ENCODE measurements around the gene FOSB. TPM values are rescaled to one million over a fixed set of nuclear protein-coding genes. Genes with fewer than 3 reads are reported as not detected.
A peak's percentile ranks its signal among the peaks of the same experiment; 100 is the strongest.

Gene FOSB
- total RNA-seq, 4 donors from 2014 or later: 0.60 to 4.9 (median 1.8) TPM

- no peak for DNase-seq (ENCODE audit: low spot score in 2 of 2)
- peaks cover 0 to 24% (median 4%) of the 10 kb centered on the region in 4 donors for H3K4me1 ChIP-seq
- no peaks in the 10 kb centered on the region for H3K9me3 ChIP-seq
- no peak overlapping the region for H3K27ac ChIP-seq
- H3K36me3 ChIP-seq: peaks cover 2 to 85% (median 26%) of the 10 kb centered on the region in 3 donors
- 81% methylated on average over 19 to 24 of the region's 24 CpGs for WGBS, 2 donors
- H3K4me3 ChIP-seq: no peak overlapping the region
- H3K27me3 ChIP-seq: no peaks in the 10 kb centered on the region
- no peak for TF ChIP-seq EP300 (IDR thresholded peaks at IDR 0.05)
- TF ChIP-seq, protein P1, sequence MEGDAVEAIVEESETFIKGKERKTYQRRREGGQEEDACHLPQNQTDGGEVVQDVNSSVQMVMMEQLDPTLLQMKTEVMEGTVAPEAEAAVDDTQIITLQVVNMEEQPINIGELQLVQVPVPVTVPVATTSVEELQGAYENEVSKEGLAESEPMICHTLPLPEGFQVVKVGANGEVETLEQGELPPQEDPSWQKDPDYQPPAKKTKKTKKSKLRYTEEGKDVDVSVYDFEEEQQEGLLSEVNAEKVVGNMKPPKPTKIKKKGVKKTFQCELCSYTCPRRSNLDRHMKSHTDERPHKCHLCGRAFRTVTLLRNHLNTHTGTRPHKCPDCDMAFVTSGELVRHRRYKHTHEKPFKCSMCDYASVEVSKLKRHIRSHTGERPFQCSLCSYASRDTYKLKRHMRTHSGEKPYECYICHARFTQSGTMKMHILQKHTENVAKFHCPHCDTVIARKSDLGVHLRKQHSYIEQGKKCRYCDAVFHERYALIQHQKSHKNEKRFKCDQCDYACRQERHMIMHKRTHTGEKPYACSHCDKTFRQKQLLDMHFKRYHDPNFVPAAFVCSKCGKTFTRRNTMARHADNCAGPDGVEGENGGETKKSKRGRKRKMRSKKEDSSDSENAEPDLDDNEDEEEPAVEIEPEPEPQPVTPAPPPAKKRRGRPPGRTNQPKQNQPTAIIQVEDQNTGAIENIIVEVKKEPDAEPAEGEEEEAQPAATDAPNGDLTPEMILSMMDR (IDR thresholded peaks at IDR 0.05): no peak
- TF ChIP-seq POLR2A (IDR thresholded peaks at IDR 0.05): no peak
These were observed 54.5 kb downstream of the FOSB start for GRCh38 chr19:45522010-45522941.

DNA sequence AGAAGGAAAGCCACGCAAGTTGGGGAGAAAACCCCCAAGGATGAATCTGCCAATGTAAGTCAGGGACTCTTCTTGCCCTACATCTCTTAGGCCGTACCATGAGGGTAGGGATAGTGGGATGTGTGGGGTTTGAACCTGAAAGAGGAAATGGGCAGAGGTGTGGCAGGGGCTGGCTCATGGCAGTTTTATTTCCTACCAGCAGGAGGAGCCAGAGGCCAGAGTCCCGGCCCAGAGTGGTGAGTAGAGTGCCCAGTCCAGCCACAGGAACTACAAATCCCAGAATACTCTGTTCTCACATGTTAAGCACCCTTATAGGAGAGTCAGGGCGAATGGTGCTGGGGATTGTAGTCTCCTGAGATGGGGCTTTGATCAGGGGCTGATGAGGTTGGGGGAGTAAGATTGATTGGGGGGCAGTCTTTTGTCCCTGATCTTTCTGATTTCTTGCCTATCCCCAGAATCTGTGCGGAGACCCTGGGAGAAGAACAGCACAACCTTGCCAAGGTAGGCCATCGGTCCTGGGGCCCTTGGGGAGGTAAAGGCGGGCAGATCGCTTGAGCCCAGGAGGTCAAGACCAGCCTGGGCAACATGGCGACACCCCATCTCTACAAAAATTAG, 56.0 kb downstream of the FOSB start:
- WGBS, 2 donors: 61 to 64% methylated on average over 9 of the region's 9 CpGs
- peak overlapping the region in 1 of 4 donors; percentile 67 for H3K27ac ChIP-seq
- TF ChIP-seq, protein P1 (IDR thresholded peaks at IDR 0.05): peak; percentile 90 to 94 (median 92)
- TF ChIP-seq EP300 (IDR thresholded peaks at IDR 0.05): peak; percentile 15 to 46
- TF ChIP-seq POLR2A (IDR thresholded peaks at IDR 0.05): no peak
- H3K36me3 ChIP-seq: peaks cover 2 to 70% (median 14%) of the 10 kb centered on the region in 3 donors
- H3K4me3 ChIP-seq: no peak overlapping the region
- H3K27me3 ChIP-seq: no peaks in the 10 kb centered on the region
- peak in 1 of 2 donors; percentile 77 for DNase-seq (ENCODE audit: low spot score in 2 of 2)
- no peaks in the 10 kb centered on the region for H3K9me3 ChIP-seq
- peaks cover 0 to 36% (median 5%) of the 10 kb centered on the region in 4 donors for H3K4me1 ChIP-seq

DNA sequence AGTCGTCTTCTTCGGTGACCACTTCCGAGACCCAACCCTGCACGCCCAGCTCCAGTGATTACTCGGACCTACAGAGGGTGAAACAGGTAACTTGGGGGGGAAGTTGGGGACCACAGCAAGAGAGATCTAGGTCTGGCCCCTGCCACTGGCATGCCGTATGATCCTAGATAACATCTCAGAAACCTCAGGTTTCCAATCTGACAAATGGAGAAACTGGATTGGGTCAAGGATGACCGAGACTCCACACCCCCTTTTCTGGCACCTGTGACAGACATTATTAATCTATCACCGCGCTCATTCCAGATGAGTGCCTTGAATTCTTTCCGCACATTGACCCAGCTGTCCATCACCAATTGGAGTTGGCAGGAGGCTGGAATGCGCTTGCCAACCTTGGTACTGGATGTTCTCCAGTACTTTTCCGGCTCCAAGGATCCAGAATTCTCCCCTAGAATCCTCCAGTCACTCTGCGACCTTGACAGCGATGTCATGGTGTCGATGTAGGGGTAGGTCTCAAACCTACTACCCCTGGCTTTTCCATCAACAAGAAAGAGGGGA, 56.9 kb downstream of the FOSB start:
- peaks cover 0 to 8% of the 10 kb centered on the region in 2 donors for H3K27me3 ChIP-seq
- WGBS, 2 donors: 90 to 94% methylated on average over 15 of the region's 15 CpGs
- H3K4me3 ChIP-seq: no peak overlapping the region
- DNase-seq (ENCODE audit: low spot score in 2 of 2): no peak
- no peak for TF ChIP-seq POLR2A (IDR thresholded peaks at IDR 0.05)
- TF ChIP-seq, protein P1 (IDR thresholded peaks at IDR 0.05): no peak
- no peak for TF ChIP-seq EP300 (IDR thresholded peaks at IDR 0.05)
- peaks cover 2 to 61% (median 13%) of the 10 kb centered on the region in 3 donors for H3K36me3 ChIP-seq
- peaks cover 0 to 44% (median 9%) of the 10 kb centered on the region in 4 donors for H3K4me1 ChIP-seq
- H3K9me3 ChIP-seq: no peaks in the 10 kb centered on the region
- H3K27ac ChIP-seq: peak overlapping the region in 1 of 4 donors; percentile 67

Small RNAs within 50 kb of the gene (small RNA-seq; reads per million reads assigned to genes)
- not detected for gene MIR6088

Other genes with a start within 250 kb of the FOSB start
- 1 to 10 TPM in 3 of 4 donors, under 1 TPM in 1; 0.63 to 3.7 (median 2.3) TPM for gene EXOC3L2, start 222.6 kb upstream of the FOSB start, total RNA-seq
- gene MARK4, start 216.7 kb upstream of the FOSB start, total RNA-seq: 10 to 100 TPM; 12.1 to 34.8 (median 25.9) TPM
- 1 to 10 TPM in 1 of 4 donors, under 1 TPM in 1, not detected in 2; 0.30 to 1.3 TPM for gene CKM, start 145.1 kb upstream of the FOSB start, total RNA-seq
- gene KLC3, start 127.2 kb upstream of the FOSB start, total RNA-seq: not detected
- 10 to 100 TPM in 3 of 4 donors, 1 to 10 TPM in 1; 9.4 to 19.5 (median 17.6) TPM for gene ERCC2, start 97.4 kb upstream of the FOSB start, total RNA-seq
- gene PPP1R13L, start 62.9 kb upstream of the FOSB start, total RNA-seq: 10 to 100 TPM; 10.0 to 27.9 (median 17.1) TPM
- gene POLR1G, start 61.4 kb upstream of the FOSB start, total RNA-seq: 10 to 100 TPM in 1 of 4 donors, 1 to 10 TPM in 3; 2.2 to 10.8 (median 6.2) TPM
- 100 to 1,000 TPM in 2 of 4 donors, 10 to 100 TPM in 2; 95.5 to 161 (median 99.2) TPM for gene ERCC1, start 44.1 kb upstream of the FOSB start, total RNA-seq
- 1 to 10 TPM; 1.5 to 5.9 (median 3.5) TPM for gene RTN2, start 29.1 kb downstream of the FOSB start, total RNA-seq
- gene PPM1N, start 30.4 kb downstream of the FOSB start, total RNA-seq: 1 to 10 TPM in 1 of 4 donors, under 1 TPM in 2, not detected in 1; 0.39 to 5.0 (median 0.60) TPM
- 10 to 100 TPM; 39.1 to 74.4 (median 59.2) TPM for gene VASP, start 39.5 kb downstream of the FOSB start, total RNA-seq
- gene OPA3, start 116.8 kb downstream of the FOSB start, total RNA-seq: 1 to 10 TPM; 4.8 to 6.7 (median 5.7) TPM
- 10 to 100 TPM; 12.6 to 15.6 (median 13.8) TPM for gene GPR4, start 134.2 kb downstream of the FOSB start, total RNA-seq
- gene EML2, start 171.4 kb downstream of the FOSB start, total RNA-seq: 10 to 100 TPM; 21.0 to 57.1 (median 25.0) TPM
- gene GIPR, start 200.2 kb downstream of the FOSB start, total RNA-seq: 1 to 10 TPM in 1 of 4 donors, under 1 TPM in 1, not detected in 2; 0.98 to 2.4 TPM
- 100 to 1,000 TPM; 125 to 151 (median 137) TPM for gene SNRPD2, start 224.0 kb downstream of the FOSB start, total RNA-seq
- 10 to 100 TPM in 2 of 4 donors, 1 to 10 TPM in 2; 5.9 to 13.2 (median 10.5) TPM for gene QPCTL, start 224.7 kb downstream of the FOSB start, total RNA-seq

Data from tibial nerve (tissue), 4 donors.